WTC11 (cell line): ENCODE measurements around the gene YEATS2.

Experiments used
- CBFB ChIP-seq: sonication (generic); formaldehyde crosslinking; IDR thresholded peaks from 2 replicates; pipeline ENCODE4 v1.8.1; 2022; ENCODE audit warnings: mild to moderate bottlenecking, low read depth, missing genetic modification reagents
- CTCF ChIP-seq: fragments of 200-600 bp; IDR thresholded peaks from 2 replicates; pipeline ENCODE4 v1.8.0; 2022; ENCODE audit warnings: antibody characterized with exemption
- SP1 ChIP-seq: sonication (generic); formaldehyde crosslinking; conservative IDR thresholded peaks from 2 replicates; pipeline ENCODE4 v1.8.1; 2022; ENCODE audit warnings: missing genetic modification reagents
- TF ChIP-seq, protein P1 (sequence below): sonication (generic); formaldehyde crosslinking; IDR thresholded peaks from 2 replicates; pipeline ENCODE4 v1.8.1; 2023; ENCODE audit warnings: mild to moderate bottlenecking, moderate library complexity, missing genetic modification reagents

GRCh38 chr3:183701744-183702143 lies 4.1 kb downstream of the YEATS2 start:
- TF ChIP-seq SP1 (CRISPR knock-in tag): no peak
- no peak for TF ChIP-seq CTCF
- TF ChIP-seq CBFB (CRISPR knock-in tag): no peak
- TF ChIP-seq, protein P1, sequence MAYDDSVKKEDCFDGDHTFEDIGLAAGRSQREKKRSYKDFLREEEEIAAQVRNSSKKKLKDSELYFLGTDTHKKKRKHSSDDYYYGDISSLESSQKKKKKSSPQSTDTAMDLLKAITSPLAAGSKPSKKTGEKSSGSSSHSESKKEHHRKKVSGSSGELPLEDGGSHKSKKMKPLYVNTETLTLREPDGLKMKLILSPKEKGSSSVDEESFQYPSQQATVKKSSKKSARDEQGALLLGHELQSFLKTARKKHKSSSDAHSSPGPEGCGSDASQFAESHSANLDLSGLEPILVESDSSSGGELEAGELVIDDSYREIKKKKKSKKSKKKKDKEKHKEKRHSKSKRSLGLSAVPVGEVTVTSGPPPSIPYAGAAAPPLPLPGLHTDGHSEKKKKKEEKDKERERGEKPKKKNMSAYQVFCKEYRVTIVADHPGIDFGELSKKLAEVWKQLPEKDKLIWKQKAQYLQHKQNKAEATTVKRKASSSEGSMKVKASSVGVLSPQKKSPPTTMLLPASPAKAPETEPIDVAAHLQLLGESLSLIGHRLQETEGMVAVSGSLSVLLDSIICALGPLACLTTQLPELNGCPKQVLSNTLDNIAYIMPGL (CRISPR knock-in tag): no peak
